Stimulated activated CD4-positive, alpha-beta T cell treated with anti-CD3 and anti-CD28 coated beads, TNF-alpha, amount 100 ng/mL, for 1 hour (primary cell): ENCODE results near the gene CHMP2A.
A peak's percentile ranks its signal among the peaks of the same experiment; 100 is the strongest.
"Not testable (repeated sequence)": the region's sequence is repeated elsewhere in the genome, so short reads cannot be mapped to it uniquely, and the experiment has no call there.

ENCODE experiments used
- DNase-seq, 3 donors: peaks; one replicate each; pipeline ENCODE4 v3.0.0-alpha.2; 2020; ENCODE audit warnings: low read depth in 3 of 3, low spot score in 1 of 3

Gene CHMP2A

GRCh38 chr19:58554494-58555368 is at the start of gene CHMP2A:
Gene CHMP2A (minus strand): TSS chr19:58555105. CDS start chr19:58554212, 893 bp downstream.
- peak; percentile 90 to 97 (median 95) for DNase-seq

- no peak for DNase-seq
Measured at GRCh38 chr19:58586133-58586765, 31.3 kb upstream of the CHMP2A start.

GRCh38 chr19:58585442-58586132 is 30.7 kb upstream of the CHMP2A start:
- no peak for DNase-seq

- DNase-seq, result no peak
Measured at GRCh38 chr19:58584498-58585441, 29.9 kb upstream of the CHMP2A start.

GRCh38 chr19:58582985-58583384 is 28.1 kb upstream of the CHMP2A start:
- no peak for DNase-seq

GRCh38 chr19:58581227-58582141 is 26.6 kb upstream of the CHMP2A start:
- peak; percentile 73 to 86 (median 76) for DNase-seq

- no peak for DNase-seq
Measured at GRCh38 chr19:58579473-58580142, 24.7 kb upstream of the CHMP2A start.

GRCh38 chr19:58578012-58578925 is 23.4 kb upstream of the CHMP2A start:
- no peak for DNase-seq

GRCh38 chr19:58577581-58577980 is 22.7 kb upstream of the CHMP2A start:
- DNase-seq, result not testable (repeated sequence)

- DNase-seq, result peak in 1 of 3 donors; percentile 59
Measured at GRCh38 chr19:58575183-58576041, 20.5 kb upstream of the CHMP2A start.

GRCh38 chr19:58573658-58574164 is 18.8 kb upstream of the CHMP2A start:
- no peak for DNase-seq

- peak; percentile 97 to 100 (median 99) for DNase-seq
Measured at GRCh38 chr19:58572818-58573657, 18.1 kb upstream of the CHMP2A start, which contains the start of gene MZF1. Gene MZF1 (minus strand): TSS chr19:58573335. CDS start chr19:58571389, 1,946 bp downstream.

GRCh38 chr19:58572026-58572817 is 17.3 kb upstream of the CHMP2A start:
- DNase-seq, result no peak

- no peak for DNase-seq
Measured at GRCh38 chr19:58571575-58571947, 16.7 kb upstream of the CHMP2A start.
